IPS-18c (cell line): Measurements from ENCODE around the gene EIF3M.

Source experiments
- H3K4me3 ChIP-seq: 2 replicates; pipeline ENCODE4 v1.7.0; 2013; ENCODE audit warnings: low read depth, mild to moderate bottlenecking, low read length, moderate library complexity; ENCODE audit not compliant: insufficient read depth
- H3K9me3 ChIP-seq: one replicate; pipeline ENCODE4 v1.6.1; 2013; ENCODE audit warnings: mild to moderate bottlenecking, low read length, moderate library complexity; ENCODE audit not compliant: control insufficient read depth, insufficient read depth

The EIF3M gene

DNA sequence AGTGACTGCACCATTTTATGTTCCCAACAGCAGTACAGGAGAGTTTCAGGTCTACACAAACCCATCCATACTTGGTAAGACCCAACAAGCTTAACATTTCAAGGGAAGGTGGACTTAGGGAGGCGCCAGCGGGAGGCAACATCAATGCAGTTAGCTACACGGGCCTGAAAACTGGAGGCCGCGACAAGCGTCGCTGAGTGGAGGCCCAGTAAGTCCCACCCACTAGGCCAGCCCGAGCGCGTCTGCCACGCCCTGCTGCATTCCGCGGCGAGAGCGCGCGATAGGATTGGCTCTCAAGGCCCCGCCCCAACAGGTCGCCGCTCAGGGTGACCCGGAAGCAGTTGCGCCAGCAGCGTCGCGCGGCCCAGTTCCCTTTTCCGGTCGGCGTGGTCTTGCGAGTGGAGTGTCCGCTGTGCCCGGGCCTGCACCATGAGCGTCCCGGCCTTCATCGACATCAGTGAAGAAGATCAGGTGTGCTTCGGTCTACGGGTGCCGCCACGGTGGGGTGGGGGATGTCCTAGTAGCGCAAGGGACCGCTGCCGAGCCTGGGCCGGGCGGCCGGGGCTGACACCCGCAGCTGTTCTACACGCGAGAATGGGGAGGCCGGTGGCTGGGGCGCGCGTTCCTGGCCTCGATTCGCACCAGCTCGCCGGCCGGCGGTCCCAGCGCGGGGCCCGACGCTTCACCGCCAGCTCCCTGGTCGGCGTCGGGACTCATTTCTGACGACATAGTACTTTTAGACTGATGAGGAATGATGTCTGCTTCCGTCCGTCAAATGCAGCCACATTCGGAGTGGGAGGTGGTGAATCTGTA is at the start of gene EIF3M:
EIF3M (plus strand) TSS at position 373 of the 813 bp plus-strand sequence; CDS start at position 430, 57 bp downstream.
- peak within 1 kb of the TSS; percentile 98 for H3K4me3 ChIP-seq
- no peaks in the 10 kb centered on the region for H3K9me3 ChIP-seq

DNA sequence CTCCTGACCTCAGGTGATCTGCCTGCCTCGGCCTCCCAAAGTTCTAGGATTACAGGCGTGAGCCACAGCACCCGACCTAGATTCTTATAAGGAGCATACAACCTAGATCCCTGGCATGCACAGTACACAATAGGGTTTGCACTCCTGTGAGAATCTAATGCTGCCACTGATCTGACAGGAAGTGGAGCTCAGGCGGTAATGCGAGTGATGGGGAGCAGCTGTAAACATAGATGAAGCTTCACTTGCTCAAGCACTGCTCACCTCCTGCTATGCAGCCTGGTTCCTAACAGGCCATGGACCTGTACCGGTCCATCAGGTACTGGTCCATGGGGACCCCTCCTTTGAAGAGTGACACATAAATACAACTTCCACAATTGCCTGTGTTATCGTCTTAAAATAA is 44.8 kb upstream of the EIF3M start:
- no peaks in the 10 kb centered on the region for H3K9me3 ChIP-seq
- no peak overlapping the region for H3K4me3 ChIP-seq

DNA sequence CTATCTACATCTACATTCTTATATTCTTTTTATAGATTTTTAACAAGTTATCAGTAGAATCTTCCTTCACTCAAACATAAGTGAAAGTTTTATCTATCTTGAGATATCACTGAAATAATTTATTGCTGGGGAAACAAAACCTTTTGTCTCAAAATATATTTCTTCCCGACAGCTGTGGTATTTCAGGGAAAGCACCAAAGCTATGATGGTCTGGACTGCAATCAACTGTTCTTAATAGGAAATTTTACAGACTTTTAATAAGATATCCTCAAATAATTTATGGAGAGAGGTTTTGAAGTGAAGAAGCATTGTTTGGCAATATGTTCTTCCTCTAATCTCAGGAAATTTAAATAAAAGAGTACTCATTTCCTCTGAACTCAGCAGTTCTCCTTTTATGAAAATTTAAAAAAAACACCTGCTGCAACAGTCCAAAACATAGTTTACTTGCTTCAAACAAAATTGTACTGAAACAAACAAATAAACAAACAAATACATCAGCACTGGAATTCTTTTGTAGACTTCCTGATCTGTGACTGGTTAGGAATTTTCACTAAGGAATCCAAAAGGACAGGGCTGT is 33.9 kb upstream of the EIF3M start:
- Histone ChIP-seq H3K9me3 (no peaks in the 10 kb centered on the region), H3K4me3 (no peak overlapping the region)

DNA sequence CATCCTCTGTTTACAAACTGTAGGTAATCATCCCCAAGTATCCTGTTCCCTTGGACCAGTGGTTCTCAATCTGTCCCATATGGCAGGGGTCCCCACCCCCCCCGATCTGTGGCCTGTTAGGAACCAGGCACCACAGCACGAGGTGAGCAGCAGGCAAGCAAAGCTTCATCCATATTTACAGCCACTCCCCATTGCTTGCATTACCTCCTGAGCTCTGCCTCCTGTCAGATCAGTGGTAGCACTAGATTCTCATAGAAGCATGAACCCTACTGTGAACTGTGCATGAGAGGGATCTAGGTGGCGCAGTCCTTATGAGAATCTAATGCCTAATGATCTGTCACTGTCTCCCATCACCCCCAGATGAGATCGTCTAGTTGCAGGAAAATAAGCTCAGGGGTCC is 33.4 kb upstream of the EIF3M start:
- H3K4me3 ChIP-seq, result no peak overlapping the region

DNA sequence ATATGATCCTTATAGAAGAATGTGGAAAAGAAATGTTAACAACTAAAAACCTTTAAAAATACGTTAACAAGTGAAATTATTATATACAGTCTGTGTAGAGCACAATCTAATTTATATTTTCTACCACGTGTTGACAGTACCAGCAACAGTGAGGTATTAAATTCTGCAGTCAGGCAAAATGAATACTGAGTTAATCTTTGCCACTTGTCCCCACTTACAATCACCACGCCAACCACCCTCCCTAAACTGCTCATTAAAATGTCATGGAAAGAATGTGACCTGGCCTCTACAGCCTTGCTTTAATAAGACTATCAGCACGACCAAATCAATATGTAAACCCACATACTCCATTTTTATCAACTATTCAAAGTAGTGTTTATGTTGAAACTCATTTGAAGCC is 28.5 kb upstream of the EIF3M start:
- H3K9me3 ChIP-seq, result no peaks in the 10 kb centered on the region

More for the DNA sequence above, 33.4 kb upstream of the EIF3M start:
- no peaks in the 10 kb centered on the region for H3K9me3 ChIP-seq

DNA sequence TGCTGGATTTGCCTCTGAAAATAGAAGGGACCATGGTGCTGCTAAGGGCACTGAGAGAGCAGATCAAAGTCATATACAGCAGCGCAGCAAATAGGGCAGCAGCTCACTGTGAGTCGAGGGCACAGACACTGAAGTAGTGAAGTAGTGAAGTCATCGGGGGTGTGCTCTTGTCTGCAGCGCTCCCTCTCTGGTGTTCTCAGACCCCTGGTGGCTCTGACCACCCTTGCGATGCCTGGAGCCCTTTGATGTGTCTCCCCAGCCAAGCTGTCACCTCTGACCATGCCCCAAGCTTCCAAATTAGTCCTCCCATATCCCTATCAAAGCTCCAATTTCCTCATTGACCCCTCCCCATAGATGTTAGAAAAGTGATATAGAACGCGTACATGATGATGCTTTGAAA is 27.7 kb upstream of the EIF3M start:
- no peak overlapping the region for H3K4me3 ChIP-seq
- no peaks in the 10 kb centered on the region for H3K9me3 ChIP-seq

More for the DNA sequence above, 28.5 kb upstream of the EIF3M start:
- no peak overlapping the region for H3K4me3 ChIP-seq

DNA sequence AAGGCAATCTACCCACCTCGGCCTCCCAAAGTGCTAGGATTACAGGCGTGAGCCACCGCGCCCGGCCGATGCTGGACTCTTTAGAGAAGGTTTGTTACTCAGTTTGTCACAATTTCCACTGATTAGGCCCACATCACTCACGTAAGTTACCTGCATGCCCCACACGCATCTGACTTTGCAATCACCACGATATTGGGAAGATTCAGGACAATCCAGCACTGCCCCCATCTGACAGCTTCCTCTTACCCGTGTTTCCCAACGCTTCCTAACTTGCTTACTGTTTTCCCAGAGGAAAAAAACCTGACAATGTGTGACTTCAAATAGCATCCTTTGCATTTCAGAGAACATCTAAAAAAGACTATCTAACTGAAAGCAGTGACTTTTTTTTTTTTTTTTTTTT is 21.8 kb upstream of the EIF3M start:
- Histone ChIP-seq H3K9me3 (no peaks in the 10 kb centered on the region), H3K4me3 (no peak overlapping the region)

DNA sequence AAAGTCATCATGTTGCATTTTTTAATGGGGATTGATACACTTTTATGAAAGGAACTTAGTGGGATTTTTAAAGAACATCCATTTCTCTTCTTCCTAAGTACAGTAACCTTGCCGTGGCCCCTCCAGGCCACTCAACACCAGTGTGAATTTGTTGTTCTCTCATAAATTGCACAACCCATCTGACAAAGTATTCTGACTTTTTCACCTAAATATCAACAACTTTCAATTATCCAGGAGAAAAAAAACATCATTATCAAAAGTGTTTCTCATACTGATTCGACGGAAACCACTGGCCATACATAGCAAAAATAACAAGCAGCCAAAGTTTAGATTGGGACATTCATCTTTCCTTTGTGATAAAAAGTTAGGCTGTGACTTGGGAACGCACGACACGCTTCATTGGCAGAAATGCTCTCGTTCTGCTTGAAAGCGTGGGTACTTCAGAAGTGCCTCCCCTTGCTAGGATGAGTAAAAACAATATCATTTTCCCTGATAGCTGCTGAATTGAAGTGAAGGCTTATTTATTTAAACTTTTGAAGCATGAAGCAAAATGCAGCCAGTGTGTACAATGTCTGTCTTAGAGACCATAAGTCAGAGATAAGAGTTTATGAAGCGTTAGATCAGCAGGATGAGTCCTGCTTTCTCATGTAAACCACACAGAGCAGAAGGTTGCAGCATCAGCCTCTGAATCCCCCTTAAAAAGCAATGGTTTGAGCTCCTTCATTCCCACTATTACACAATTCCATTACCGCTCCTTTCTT is 20.6 kb upstream of the EIF3M start:
- Histone ChIP-seq H3K9me3 (no peaks in the 10 kb centered on the region), H3K4me3 (no peak overlapping the region)

DNA sequence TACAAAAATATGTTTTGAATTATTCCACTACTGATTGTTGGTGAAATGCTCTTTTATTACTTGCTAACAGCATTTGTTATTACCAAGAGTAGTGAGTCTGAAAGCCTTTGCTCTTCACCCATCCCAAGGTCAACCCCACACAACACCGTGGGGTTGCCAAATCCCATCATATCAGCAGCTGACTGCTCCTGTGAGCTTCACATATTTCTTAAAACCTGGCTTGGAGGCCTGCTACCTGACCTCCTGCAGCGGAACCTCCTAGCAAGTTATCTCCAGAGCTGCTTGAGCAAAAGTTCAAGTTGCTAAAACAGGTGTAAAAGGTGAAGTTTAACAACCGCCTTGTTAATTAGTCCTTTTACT is 20.1 kb upstream of the EIF3M start:
- H3K4me3 ChIP-seq, result no peak overlapping the region
- no peaks in the 10 kb centered on the region for H3K9me3 ChIP-seq

DNA sequence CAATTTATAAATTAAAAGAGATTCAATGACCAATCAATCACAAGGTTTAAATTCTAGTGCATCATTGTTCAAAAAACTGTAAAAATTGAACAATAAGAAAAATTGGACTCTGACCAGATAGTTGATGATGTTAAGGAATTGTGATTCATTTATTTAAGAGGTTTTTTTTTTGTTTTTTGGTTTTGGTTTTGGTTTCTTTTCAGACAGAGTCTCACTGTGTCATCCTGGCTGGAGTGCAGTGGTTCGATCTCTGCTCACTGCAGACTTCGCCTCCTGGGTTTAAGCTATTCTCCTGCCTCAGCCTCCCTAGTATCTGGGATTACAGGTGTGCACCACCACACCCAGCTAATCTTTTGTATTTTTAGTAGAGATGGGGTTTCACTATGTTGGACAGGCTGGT is 17.1 kb upstream of the EIF3M start:
- Histone ChIP-seq H3K4me3 (no peak overlapping the region), H3K9me3 (no peaks in the 10 kb centered on the region)

DNA sequence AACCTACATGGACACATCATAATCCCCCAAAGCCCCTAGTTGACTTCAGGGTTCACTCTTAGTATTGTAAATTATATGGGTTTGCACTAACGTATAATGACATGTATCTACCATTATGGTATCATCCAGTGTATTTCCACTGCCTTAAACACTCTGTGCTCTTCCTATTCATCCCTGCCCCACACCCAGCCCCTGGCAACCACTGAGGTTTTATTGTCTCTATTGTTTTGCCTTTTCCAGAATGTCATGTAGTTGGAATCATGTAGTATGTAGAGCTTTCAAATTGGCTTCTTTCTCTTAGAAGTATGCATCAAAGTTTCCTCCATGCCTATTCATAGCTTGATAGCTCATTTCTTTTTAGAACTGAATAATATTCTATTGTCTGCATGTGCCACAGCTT is 16.5 kb upstream of the EIF3M start:
- no peak overlapping the region for H3K4me3 ChIP-seq
- H3K9me3 ChIP-seq, result no peaks in the 10 kb centered on the region

DNA sequence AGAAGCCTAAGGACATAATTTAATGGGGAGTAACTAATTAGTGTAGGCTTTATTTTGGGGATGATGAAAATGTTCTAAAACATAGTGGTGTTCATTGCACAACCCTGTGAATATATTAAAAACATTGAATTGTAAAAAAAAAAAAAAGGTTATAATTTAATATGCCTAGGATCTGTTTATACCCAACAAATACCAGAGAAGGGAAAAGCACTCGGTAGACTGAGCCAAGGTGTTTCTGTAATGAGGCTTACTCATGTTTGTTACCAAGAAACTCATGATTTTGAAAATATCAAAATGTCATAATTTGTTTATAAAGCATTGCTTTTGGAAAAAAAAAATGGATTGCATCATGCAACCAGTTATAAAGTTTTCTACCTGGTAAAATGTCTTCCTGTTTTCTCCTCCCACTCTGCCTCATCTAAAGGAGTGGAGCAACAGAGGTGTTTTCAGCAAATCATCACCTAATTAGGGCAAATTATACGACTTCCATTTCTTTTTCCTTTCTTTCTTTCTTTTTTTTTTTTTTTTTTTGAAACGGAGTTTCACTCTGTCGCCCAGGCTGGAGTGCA is 14.2 kb upstream of the EIF3M start:
- H3K4me3 ChIP-seq, result no peak overlapping the region
- no peaks in the 10 kb centered on the region for H3K9me3 ChIP-seq

DNA sequence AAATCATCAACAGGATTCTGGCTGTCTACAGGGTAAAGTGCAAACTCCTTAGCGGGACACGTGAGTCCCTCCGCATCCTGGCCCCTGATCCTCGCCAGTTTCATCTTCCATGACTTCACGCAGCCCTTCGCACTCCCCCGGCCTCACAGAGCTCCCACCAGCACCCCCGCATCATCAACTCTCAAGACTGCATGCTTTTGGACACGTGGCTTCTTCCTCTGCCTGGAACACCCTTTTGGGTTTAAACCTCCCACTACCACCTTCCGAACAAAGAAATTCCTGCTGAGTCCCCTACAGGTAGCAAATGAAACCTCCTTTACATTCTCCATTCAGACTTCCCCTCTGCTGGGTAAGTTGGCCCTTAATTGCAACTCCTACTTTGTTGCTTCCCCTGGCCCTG is 12.6 kb upstream of the EIF3M start:
- Histone ChIP-seq H3K9me3 (no peaks in the 10 kb centered on the region), H3K4me3 (no peak overlapping the region)

DNA sequence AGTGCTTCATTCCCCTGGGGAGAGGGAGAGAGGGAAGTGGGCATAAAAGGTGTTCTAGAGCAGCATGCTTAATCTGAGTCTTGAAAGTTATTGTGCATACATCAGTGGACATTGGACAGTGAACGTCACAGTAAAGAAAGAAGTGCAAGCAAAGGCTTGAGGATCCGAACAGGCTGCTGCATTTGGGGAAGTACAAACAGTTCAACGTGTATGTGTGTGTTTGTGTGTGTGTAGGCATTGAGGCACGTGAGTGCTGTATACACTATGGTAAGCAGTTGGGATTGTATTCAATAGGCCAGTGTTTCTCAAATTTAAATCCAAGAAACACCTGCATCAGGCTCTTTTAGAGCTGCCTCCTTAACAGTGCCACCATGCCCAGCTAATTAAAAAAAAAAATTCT is 10.4 kb upstream of the EIF3M start:
- Histone ChIP-seq H3K4me3 (no peak overlapping the region), H3K9me3 (no peaks in the 10 kb centered on the region)

DNA sequence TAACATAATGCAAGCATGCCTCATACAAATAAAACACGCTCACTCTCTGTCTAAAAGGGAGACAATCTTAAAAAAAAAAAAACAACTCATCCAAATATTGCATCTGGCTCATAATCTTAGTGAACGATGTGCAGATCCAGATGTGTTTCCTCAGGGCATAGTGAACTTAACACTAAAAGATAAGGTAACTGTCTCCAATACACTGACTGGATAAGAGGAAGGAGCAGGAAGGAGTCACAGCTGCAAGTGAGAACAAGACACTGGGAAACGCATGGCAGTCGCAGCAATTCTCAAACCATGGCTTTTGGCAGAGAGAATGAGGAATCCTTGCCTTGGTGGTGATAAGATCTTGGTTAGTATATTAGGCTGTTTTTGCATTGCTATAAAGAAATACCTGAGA is 9.2 kb upstream of the EIF3M start:
- no peaks in the 10 kb centered on the region for H3K9me3 ChIP-seq
- no peak overlapping the region for H3K4me3 ChIP-seq

DNA sequence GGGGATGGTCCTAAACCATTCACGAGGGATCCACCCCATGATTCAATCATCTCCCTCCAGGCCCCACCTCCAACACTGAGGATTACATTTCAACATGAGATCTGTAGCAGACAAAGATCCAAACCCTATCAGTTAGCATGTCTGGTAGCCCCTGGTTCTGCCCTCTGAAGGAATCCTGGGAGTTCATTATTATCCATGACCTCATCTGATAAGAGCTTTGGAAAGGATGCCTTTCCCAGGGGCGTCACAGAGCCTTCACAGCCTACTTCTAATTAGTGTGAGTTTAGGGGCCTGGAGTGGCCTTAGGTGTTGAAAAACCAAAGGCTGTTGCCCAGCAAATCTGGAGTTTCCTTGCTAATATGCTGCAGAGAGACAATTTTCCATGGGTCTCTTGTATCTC is 8.6 kb upstream of the EIF3M start:
- no peak overlapping the region for H3K4me3 ChIP-seq
- H3K9me3 ChIP-seq, result no peaks in the 10 kb centered on the region

DNA sequence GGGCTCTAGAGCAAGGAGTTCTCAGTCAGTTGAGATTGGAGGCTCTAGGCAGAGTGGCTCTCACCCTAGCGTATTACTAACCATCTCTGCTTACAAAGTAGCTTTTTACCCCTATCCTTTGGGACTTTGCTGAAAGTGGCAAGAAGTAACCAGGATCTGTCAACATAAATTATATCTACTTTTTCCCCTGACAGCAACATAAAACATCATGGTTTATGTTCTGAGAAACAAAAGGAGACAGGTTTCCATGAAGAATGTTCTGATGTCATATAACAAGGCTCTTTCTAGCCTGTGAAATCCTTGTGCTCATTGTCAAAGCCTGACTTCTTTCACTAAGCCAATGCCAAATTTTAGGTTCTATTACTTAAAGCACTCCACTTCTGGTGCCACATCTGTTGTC is 7.2 kb upstream of the EIF3M start:
- Histone ChIP-seq H3K4me3 (no peak overlapping the region), H3K9me3 (no peaks in the 10 kb centered on the region)

DNA sequence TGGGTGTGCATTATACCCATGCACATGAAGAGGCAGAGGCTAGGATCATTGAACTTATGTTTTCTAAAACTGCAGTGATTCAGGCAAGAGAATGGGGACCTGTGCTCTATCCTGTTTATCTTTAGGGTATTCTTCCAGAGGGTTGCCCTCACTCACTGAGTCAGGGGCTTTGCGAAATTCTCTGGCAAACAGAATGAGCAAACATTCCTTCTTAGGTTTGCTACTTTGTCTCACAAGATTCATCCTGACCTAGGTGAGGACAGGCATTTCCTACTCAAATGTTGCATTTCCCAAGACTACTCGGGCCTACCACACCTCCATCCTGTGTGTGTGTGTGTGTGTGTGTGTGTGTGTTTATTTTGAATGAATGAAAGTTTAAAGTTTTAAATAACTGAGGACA is 2.7 kb upstream of the EIF3M start:
- Histone ChIP-seq H3K9me3 (no peaks in the 10 kb centered on the region), H3K4me3 (no peak overlapping the region)
